ENCODE measurements around the gene MEGF6. TPM values are rescaled to one million over a fixed set of nuclear protein-coding genes. Genes with fewer than 3 reads are reported as not detected.

Gene MEGF6
- total RNA-seq, 1 donor from 2014 or later = 33.3 TPM

DNA sequence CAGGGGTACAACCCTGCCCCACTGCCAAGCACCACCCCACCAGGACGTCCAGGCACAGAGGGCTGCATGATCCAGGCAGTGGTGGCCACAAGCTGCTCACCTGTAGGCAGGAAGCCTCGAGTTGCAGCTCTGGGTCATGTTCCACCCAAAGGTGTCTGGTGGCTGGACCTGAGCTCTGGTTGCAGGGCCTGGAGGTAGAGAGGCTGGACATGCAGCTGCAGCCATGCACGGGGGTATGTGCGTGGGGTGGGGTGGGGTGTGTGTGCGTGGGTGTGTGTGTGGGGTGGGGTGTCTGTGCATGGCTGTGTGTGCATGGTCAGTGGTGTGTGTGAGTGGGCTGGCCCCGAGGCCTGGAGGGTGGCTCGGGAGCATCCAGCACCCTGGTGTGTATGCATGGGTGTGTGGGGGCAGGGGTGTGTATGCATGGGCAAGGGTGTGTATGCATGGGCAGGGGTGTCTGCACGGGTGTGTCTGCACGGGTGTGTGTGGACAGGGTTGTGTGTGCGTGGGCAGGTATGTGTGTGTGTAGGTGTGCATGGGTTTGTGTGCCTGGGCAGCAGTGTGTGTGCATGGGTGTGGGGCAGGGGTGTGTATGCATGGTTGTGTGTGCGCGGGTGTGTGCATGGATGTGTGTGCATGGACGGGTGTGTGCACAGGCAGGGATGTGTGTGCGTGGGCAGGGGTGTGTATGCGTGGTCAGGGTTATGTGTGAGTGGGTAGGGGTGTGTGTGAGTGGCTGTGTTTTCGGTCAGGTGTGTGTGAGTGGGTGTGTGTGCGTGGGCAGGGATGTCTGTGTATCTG, 141.3 kb downstream of the MEGF6 start:
- TF ChIP-seq, protein P1, sequence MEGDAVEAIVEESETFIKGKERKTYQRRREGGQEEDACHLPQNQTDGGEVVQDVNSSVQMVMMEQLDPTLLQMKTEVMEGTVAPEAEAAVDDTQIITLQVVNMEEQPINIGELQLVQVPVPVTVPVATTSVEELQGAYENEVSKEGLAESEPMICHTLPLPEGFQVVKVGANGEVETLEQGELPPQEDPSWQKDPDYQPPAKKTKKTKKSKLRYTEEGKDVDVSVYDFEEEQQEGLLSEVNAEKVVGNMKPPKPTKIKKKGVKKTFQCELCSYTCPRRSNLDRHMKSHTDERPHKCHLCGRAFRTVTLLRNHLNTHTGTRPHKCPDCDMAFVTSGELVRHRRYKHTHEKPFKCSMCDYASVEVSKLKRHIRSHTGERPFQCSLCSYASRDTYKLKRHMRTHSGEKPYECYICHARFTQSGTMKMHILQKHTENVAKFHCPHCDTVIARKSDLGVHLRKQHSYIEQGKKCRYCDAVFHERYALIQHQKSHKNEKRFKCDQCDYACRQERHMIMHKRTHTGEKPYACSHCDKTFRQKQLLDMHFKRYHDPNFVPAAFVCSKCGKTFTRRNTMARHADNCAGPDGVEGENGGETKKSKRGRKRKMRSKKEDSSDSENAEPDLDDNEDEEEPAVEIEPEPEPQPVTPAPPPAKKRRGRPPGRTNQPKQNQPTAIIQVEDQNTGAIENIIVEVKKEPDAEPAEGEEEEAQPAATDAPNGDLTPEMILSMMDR (conservative IDR thresholded peaks at IDR 0.05; ENCODE audit: low read depth, low read length) = no peak
- H3K4me3 ChIP-seq (ENCODE audit: low read depth, low read length) = no peak overlapping the region
- no peak for DNase-seq (ENCODE audit: low read depth)

DNA sequence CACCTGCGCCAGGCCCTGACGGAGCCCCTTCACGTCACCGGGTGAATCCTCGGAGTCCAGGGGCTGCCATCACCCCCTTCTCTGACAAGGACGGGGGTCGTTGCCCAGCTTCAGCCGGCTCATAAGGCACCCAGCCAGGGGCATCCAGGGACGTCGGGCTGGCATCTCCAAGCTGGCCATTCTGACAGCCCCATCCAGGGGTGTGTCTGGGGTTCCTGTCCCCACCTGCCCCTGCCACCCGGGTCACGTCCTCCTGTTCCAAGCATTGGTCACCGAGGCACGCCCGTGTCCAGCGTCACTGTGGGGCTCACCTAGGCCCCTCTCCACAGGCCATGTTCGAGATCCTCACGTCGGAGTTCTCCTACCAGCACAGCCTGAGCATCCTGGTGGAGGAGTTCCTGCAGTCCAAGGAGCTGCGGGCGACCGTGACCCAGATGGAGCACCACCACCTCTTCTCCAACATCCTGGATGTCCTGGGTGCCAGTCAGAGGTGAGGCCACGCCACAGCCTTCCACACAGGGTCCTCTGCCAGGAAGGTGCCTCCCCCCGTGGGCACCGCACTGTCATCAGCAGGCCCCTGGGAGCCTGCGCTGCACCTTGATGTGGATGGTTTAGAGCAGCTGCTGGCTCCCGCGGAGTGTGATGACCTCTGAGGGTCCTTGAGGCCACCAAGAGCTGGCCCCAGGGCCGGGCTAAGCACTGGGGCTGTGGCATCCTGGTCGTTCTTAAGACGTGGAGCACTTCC, 142.0 kb downstream of the MEGF6 start:
- DNase-seq (ENCODE audit: low read depth) = no peak
- no peak overlapping the region for H3K4me3 ChIP-seq (ENCODE audit: low read depth, low read length)
- TF ChIP-seq, protein P1 (conservative IDR thresholded peaks at IDR 0.05; ENCODE audit: low read depth, low read length) = no peak

DNA sequence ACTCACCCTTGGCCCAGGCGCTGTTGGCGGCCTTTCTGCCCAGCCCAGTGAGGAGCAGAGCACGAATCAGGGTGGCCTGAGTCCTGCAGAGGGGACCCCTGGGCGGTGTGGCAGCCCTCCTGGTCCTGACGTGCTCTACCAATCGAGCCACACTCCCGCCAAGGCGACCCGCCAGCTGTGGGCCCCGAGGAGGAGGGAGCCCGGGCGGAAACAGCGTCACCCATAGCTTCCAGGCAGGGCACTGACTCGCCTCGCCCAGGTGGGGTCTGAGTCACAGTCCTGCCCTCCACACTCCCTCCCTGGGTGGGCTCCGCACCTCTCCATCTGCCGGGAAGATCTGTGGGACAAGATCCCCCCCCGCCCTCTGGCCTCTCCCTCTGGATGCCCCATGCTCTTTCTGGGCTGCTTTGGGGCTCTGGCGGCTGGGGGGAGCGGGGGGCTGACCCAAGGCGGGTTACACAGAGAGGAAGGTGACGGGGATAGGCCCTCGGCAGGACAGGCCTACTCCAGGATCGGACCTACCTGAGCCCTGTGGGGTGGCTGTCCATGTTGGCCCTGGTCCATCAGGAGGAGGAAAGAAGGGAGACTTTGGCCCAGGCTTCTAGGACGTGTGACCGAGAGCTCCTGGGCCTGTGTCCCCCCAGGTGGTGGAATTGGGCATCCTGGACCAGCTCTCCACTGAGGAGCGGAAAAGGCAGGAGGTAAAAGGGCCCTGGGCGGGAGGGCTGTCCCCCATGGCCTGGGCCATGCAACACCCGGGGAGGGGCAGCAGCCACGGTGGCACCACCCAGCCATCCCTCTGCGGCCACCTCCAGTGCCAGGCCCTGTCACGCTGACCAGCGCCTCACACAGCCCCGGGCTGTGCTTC, 142.8 kb downstream of the MEGF6 start:
- TF ChIP-seq, protein P1 (conservative IDR thresholded peaks at IDR 0.05; ENCODE audit: low read depth, low read length) = no peak
- H3K4me3 ChIP-seq (ENCODE audit: low read depth, low read length) = no peak overlapping the region
- DNase-seq (ENCODE audit: low read depth) = no peak

DNA sequence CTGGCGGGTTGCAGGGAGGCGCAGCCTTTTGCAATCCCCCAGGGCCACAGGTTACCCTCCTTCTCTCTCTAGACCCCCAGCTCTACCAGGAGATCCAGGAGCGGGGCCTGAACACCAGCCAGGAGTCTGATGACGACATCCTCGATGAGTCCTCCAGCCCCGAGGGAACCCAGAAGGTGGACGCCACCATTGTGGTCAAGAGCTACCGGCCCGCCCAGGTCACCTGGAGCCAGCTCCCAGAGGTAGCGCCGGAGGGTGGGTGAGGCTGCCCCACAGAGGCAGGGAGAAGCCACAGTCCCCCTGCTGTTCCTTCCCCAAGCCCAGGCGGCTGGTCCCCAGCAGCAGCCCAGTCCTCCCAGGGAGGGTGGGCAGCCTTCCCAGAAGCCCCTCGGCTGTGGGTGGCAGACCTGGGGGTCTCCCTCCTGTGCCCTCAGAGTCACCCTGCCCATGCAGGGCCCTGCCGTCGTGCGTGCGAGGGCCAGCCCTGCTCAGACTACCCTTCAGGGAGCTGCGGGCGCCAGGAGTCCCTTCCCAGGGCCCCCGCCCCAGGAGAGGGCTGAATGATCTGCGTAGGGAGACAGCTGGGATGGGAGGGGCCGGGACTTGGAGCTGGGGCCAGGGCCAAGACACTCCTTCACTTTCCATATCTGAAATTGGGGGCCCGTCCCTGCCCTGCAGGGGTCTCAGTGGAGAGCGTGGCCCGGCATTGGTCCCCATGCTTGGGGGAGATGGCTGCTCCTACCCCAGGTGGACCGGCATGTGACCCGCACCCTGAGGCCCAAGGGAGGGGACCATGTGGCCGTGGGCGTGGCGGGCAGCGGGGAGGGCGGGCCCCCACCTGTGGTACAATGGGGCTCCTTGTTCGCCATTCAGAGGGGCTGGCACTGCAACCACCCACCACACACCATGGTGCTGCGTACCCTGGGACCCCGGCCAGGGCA, 143.9 kb downstream of the MEGF6 start:
- no peak for DNase-seq (ENCODE audit: low read depth)
- TF ChIP-seq, protein P1 (conservative IDR thresholded peaks at IDR 0.05; ENCODE audit: low read depth, low read length) = no peak
- no peak overlapping the region for H3K4me3 ChIP-seq (ENCODE audit: low read depth, low read length)

DNA sequence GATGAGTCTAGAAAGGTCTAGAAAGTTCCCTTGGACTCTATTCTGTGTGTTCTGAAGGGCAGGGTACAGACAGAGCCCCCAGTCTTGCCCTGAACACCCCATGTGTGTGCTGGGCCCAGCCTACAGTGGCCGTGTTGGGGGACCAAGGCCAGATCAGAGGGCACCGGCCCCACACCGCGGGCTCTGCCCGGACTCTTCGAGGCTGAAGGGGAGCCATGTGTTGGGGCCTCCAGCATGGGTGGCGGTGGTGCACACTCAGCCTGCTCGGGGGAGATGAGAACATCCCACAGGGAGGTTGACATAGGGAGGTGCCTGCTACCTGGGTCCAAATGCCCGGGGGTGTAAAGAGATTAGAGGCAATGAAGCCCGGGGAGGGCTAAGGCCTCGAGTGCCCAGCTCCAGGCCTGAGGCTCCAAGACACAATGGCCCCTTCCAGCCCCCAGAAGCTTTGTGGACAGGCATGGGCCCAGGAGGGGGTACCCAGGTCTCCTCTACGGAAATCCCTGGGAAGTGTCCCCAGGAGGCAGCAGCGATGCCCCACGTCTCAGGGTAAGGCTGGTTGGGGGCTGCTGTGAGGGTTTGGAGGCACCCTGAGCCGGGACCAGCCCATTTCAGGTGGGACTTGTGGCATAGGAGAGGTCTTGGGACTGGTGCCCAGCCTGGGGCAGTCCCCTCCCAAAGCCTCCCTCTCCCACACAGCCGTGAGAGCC, 144.8 kb downstream of the MEGF6 start:
- DNase-seq (ENCODE audit: low read depth) = no peak
- no peak overlapping the region for H3K4me3 ChIP-seq (ENCODE audit: low read depth, low read length)
- TF ChIP-seq, protein P1 (conservative IDR thresholded peaks at IDR 0.05; ENCODE audit: low read depth, low read length) = no peak

Measured in epithelial cell of proximal tubule (primary cell).